ENCODE results near the gene KCNK16. TPM values are rescaled to one million over a fixed set of nuclear protein-coding genes. Genes with fewer than 3 reads are reported as not detected.

KCNK16 gene
- total and polyA plus RNA-seq, 2 donors: not detected

DNA sequence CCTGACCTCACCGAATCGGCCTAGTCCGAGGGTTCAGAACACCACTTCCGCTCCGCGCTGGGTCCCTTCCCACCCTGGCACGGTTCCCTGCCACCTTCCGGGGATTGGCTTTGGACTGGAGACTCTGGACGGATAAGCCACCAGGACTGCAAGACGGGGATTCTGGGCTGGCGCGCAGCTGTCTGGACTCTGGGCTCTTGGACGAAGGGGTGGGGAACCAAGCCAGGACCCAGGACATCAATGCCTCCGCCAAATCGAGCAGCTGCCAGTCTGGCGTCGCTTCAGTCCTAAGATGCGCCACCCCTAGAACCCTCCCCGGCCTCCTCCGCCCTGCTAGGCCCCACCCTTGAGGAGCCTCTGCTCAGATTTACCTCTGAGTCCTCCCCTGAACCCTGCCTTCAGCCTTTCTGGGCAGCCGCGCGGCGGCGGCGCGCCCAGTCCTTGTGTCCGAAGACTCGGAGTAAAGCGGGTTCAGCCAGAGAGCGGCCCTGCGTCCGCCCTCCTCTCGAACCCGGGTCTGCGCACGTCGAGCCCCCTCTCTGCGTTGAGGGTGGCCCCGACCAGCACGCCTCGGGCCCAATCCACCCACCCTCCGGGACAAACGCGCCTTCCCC is 9.5 kb downstream of the KCNK16 start:
- Histone ChIP-seq H3K36me3 (ENCODE audit: insufficient read depth) (no peaks in the 10 kb centered on the region), H3K4me1 (ENCODE audit: insufficient read depth) (no peaks in the 10 kb centered on the region), H3K27ac (ENCODE audit: low read depth) (no peak overlapping the region), H3K4me3 (ENCODE audit: low read depth, low read length) (peak overlapping the region; percentile 32)
- no peak for DNase-seq (ENCODE audit: extremely low spot score)
- 13% methylated on average over 45 of the region's 45 CpGs for WGBS

DNA sequence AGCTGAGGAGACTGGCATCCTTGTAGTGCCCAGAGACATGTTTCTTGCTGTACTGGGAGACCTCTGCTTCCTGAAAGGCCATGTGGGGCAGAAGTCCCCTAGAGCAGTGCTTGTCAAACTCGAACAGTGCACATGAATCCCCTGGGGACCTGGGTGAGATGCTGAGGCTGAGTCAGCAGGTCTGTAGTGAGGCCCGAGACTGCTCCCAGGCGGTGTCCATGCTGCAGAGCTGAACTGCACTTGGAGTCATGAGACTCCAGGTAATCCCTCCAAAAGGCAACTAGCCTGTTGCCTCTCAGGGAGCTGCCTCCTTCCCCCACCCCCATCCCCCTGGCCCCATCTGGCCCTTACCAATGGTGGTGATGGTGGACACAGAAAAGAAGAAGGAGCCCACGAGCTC is 12.0 kb downstream of the KCNK16 start:
- no peaks in the 10 kb centered on the region for H3K4me1 ChIP-seq (ENCODE audit: insufficient read depth)
- H3K36me3 ChIP-seq (ENCODE audit: insufficient read depth): no peaks in the 10 kb centered on the region
- WGBS: 69% methylated on average over 4 of the region's 4 CpGs
- no peak overlapping the region for H3K4me3 ChIP-seq (ENCODE audit: low read depth, low read length)
- no peak overlapping the region for H3K27ac ChIP-seq (ENCODE audit: low read depth)
- DNase-seq (ENCODE audit: extremely low spot score): no peak

GRCh38 chr6:39309942-39310531 is 12.5 kb downstream of the KCNK16 start:
- Histone ChIP-seq H3K4me1 (ENCODE audit: insufficient read depth) (no peaks in the 10 kb centered on the region), H3K36me3 (ENCODE audit: insufficient read depth) (no peaks in the 10 kb centered on the region), H3K4me3 (ENCODE audit: low read depth, low read length) (no peak overlapping the region), H3K27ac (ENCODE audit: low read depth) (no peak overlapping the region)
- no peak for DNase-seq (ENCODE audit: extremely low spot score)
- 42% methylated on average over 7 of the region's 7 CpGs for WGBS

GRCh38 chr6:39307462-39307861 is 15.0 kb downstream of the KCNK16 start:
- Histone ChIP-seq H3K4me1 (ENCODE audit: insufficient read depth) (no peaks in the 10 kb centered on the region), H3K36me3 (ENCODE audit: insufficient read depth) (no peaks in the 10 kb centered on the region), H3K27ac (ENCODE audit: low read depth) (no peak overlapping the region), H3K4me3 (ENCODE audit: low read depth, low read length) (no peak overlapping the region)
- 82% methylated on average over 3 of the region's 3 CpGs for WGBS
- DNase-seq (ENCODE audit: extremely low spot score): no peak

DNA sequence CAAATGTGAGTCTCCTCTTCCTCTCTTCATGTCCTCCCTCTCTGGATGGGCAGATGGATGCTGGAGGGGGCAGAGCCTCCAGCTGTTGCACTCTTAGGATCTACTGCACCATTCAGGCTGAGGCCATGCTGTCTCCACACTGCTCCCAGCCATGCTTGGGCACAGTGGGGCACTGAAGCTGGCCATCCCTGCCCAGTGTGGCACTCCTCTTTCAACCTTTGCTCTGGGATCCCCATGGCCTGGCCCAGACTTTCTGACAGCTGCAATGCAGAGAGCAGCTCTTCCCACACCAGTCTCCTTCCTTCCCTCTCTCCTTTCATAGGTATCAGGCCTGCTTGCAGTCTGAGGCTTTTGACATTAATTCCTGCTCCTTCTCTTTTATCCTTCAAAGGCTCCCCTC is 17.6 kb downstream of the KCNK16 start:
- H3K36me3 ChIP-seq (ENCODE audit: insufficient read depth): no peaks in the 10 kb centered on the region
- no peak overlapping the region for H3K4me3 ChIP-seq (ENCODE audit: low read depth, low read length)
- H3K27ac ChIP-seq (ENCODE audit: low read depth): no peak overlapping the region
- DNase-seq (ENCODE audit: extremely low spot score): no peak
- no peaks in the 10 kb centered on the region for H3K4me1 ChIP-seq (ENCODE audit: insufficient read depth)

- DNase-seq (ENCODE audit: extremely low spot score): no peak
- no peaks in the 10 kb centered on the region for H3K4me1 ChIP-seq (ENCODE audit: insufficient read depth)
- 87% methylated on average over 30 of the region's 30 CpGs for WGBS
- no peaks in the 10 kb centered on the region for H3K36me3 ChIP-seq (ENCODE audit: insufficient read depth)
- no peak overlapping the region for H3K4me3 ChIP-seq (ENCODE audit: low read depth, low read length)
- no peak overlapping the region for H3K27ac ChIP-seq (ENCODE audit: low read depth)
These were observed 18.9 kb downstream of the KCNK16 start for GRCh38 chr6:39303425-39304153.

DNA sequence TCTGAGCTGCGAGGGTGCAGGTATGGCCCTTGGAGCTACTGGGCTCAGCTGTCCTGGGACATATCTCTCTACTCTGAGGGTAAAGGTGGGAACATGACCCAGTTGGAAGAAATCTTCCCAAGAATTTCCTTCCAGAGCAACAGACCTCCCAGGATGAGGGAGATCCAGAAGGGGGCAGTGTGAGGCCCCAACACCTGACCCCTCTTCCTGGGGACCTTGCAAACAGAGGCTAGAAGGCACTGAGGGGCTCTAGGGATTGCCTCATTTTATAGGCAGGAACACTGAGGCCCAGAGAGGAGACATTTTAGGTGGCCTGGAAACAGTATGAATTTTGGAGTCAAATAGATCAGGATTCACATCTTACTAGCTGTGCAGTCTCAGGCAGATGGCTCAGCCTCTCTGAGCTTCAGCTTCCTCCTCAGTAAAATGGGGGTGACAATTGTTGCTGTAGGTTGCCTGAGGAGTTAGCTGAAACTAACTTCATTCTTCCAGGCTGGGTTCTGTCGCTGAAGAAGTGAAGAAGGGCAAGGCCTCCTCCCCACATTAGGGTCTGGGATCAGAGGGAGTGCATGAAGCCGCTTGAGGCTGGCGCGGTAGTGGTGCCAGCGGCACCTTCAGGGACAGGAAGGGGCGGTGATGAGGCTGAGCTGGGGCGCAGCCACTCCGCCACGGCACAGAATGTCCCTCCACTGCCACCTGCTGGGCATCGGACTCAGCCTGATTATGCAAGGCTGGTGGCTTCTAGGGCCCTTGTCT is 19.7 kb downstream of the KCNK16 start:
- no peak overlapping the region for H3K4me3 ChIP-seq (ENCODE audit: low read depth, low read length)
- no peak overlapping the region for H3K27ac ChIP-seq (ENCODE audit: low read depth)
- H3K36me3 ChIP-seq (ENCODE audit: insufficient read depth): no peaks in the 10 kb centered on the region
- 8% methylated on average over 11 of the region's 11 CpGs for WGBS
- DNase-seq (ENCODE audit: extremely low spot score): no peak
- no peaks in the 10 kb centered on the region for H3K4me1 ChIP-seq (ENCODE audit: insufficient read depth)

DNA sequence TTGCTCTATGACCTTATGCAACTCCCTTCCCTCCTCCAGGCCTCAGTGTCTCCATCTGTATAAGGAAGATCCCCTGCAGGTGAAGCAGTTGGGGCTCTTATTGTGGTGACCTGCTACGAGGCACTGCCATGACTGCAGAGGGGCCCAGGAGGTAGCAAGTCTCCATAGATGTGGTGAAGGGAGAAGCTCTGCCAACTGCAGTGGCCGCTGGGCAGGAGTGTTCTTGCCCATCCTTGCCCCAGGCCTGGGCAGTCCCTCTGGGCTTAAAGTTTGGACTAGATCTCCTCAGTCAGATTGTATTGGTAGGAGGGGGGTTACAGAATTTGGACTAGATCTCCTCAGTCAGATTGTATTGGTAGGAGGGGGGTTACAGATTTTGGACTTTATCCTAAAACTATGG is 20.5 kb downstream of the KCNK16 start:
- Histone ChIP-seq H3K27ac (ENCODE audit: low read depth) (no peak overlapping the region), H3K4me3 (ENCODE audit: low read depth, low read length) (no peak overlapping the region), H3K36me3 (ENCODE audit: insufficient read depth) (no peaks in the 10 kb centered on the region), H3K4me1 (ENCODE audit: insufficient read depth) (no peaks in the 10 kb centered on the region)
- no peak for DNase-seq (ENCODE audit: extremely low spot score)
- WGBS: 89% methylated on average over 2 of the region's 2 CpGs

DNA sequence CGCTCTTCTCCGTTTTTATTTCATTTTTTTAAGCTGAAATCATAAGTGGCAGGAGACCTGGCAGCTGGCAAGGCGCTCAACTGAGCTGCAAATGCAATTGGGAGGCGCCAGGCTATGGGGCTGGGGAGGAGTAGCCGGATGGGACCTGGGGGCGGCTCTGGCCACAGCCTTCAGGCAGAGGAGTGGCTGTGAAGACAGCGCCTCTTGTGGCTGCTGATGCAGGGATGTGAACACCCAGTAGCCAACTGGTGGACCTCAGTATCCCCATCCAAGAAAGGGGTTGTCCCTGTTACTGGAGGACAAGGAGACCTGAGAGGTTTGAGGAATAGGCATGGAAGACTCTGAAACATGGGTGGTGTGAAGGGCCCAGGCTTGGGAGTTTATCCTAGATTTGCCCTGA is 20.9 kb downstream of the KCNK16 start:
- no peak overlapping the region for H3K27ac ChIP-seq (ENCODE audit: low read depth)
- H3K4me3 ChIP-seq (ENCODE audit: low read depth, low read length): no peak overlapping the region
- no peak for DNase-seq (ENCODE audit: extremely low spot score)
- 58% methylated on average over 7 of the region's 7 CpGs for WGBS
- no peaks in the 10 kb centered on the region for H3K36me3 ChIP-seq (ENCODE audit: insufficient read depth)
- no peaks in the 10 kb centered on the region for H3K4me1 ChIP-seq (ENCODE audit: insufficient read depth)

DNA sequence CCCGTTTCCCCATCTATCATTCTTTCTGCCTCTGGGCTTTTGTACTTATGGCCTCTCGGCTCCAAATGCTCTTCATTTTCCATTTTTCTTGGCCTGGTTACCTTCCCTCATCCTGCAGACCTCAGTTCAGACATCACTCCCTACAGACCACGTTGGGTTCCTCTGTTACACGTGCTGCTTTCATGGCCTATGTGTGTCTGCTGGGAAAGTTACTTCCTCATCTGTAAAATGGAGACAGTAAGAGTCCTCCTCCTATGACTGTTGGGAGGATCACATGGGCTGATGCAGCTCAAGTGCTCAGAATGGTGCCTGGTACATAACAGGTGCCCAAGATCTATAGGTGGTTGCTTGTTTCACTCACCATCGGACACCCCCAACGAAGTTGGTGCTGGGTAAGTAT is 21.8 kb downstream of the KCNK16 start:
- DNase-seq (ENCODE audit: extremely low spot score): no peak
- WGBS: 85% methylated on average over 6 of the region's 6 CpGs

DNA sequence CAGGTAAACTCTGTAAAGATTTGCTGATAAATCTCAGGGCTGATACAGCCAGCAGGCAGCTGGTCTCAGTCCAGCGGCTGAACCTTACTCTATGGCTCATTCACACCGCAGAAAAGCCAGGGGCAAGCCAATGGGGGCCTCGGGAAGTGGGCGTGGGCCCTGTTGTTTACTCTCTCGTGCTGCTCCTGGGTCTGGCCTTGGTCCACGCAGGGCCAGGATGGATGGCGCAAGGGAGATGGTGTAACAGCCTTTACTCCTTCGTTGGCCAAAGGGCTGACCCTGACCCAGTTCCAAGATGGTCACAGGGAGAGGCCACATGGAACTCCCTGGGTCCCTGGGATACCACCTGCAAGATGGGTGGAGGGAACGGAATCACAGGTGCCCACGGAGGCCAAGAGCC is 24.4 kb downstream of the KCNK16 start:
- DNase-seq (ENCODE audit: extremely low spot score): no peak
- no peaks in the 10 kb centered on the region for H3K4me1 ChIP-seq (ENCODE audit: insufficient read depth)

More for the DNA sequence above, 21.8 kb downstream of the KCNK16 start:
- H3K4me3 ChIP-seq (ENCODE audit: low read depth, low read length): no peak overlapping the region
- H3K36me3 ChIP-seq (ENCODE audit: insufficient read depth): no peaks in the 10 kb centered on the region
- no peak overlapping the region for H3K27ac ChIP-seq (ENCODE audit: low read depth)
- H3K4me1 ChIP-seq (ENCODE audit: insufficient read depth): no peaks in the 10 kb centered on the region

DNA sequence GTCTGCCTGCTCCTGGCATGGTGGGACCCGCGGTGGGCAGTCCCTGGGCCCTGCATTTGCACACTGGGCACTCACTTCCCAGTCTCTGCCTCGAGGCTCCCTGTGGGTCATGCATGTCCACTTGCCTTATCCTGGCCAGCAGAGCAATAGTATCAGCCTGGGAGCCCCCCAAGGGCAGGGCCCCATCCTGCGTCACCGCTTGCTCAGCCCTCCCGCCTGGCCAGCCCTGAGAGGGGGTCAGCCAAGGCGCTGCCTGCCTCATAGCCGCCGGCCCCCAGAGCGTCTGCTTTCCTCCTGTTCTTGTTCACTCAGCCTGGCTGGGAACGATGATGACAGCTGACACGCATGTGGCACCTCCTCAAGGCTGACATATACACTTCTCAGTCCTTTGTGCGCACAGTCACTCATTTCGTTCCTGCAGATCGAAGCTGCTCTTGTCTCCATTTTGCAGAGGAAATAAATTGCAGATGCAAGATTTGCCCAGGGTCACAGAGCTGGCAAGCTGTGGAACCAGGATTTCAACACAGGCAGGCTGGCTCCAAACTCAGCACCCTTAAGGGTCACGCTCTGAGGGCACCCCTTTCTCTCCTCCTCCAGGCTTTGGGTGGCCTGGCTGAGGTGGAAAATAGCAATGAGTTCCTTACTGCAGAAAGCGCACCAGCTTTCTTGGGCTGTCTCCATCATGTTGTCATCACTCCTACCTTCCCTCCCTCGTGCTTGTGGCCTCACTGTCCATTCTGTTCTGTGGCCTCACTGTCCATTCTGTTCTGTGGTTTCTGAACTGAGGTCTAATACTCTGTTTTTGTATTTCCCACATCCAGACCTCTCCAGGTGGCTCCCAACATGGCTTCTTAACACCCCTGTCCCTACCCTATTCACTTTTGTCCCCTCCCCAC is 25.5 kb downstream of the KCNK16 start:
- Histone ChIP-seq H3K36me3 (ENCODE audit: insufficient read depth) (no peaks in the 10 kb centered on the region), H3K4me3 (ENCODE audit: low read depth, low read length) (no peak overlapping the region), H3K27ac (ENCODE audit: low read depth) (no peak overlapping the region), H3K4me1 (ENCODE audit: insufficient read depth) (no peaks in the 10 kb centered on the region)
- WGBS: 54% methylated on average over 18 of the region's 18 CpGs
- no peak for DNase-seq (ENCODE audit: extremely low spot score)

More for the DNA sequence above, 24.4 kb downstream of the KCNK16 start:
- 60% methylated on average over 10 of the region's 10 CpGs for WGBS
- Histone ChIP-seq H3K27ac (ENCODE audit: low read depth) (no peak overlapping the region), H3K36me3 (ENCODE audit: insufficient read depth) (no peaks in the 10 kb centered on the region), H3K4me3 (ENCODE audit: low read depth, low read length) (no peak overlapping the region)

- H3K36me3 ChIP-seq (ENCODE audit: insufficient read depth): no peaks in the 10 kb centered on the region
- H3K4me1 ChIP-seq (ENCODE audit: insufficient read depth): no peaks in the 10 kb centered on the region
- WGBS: 55% methylated on average over 5 of the region's 5 CpGs
- no peak overlapping the region for H3K4me3 ChIP-seq (ENCODE audit: low read depth, low read length)
- no peak for DNase-seq (ENCODE audit: extremely low spot score)
- no peak overlapping the region for H3K27ac ChIP-seq (ENCODE audit: low read depth)
These were observed 26.9 kb downstream of the KCNK16 start for GRCh38 chr6:39295611-39296011.
